ENCODE results near the gene PDZD8.
"Not testable (repeated sequence)": the region's sequence is repeated elsewhere in the genome, so short reads cannot be mapped to it uniquely, and the experiment has no call there.

PDZD8 gene

GRCh38 chr10:117254338-117254737 lies 120.9 kb downstream of the PDZD8 start:
- no peak for ATAC-seq
- no peak for DNase-seq

- ATAC-seq (no peak), DNase-seq (no peak)
Measured at GRCh38 chr10:117253908-117254307, 121.3 kb downstream of the PDZD8 start.

DNA sequence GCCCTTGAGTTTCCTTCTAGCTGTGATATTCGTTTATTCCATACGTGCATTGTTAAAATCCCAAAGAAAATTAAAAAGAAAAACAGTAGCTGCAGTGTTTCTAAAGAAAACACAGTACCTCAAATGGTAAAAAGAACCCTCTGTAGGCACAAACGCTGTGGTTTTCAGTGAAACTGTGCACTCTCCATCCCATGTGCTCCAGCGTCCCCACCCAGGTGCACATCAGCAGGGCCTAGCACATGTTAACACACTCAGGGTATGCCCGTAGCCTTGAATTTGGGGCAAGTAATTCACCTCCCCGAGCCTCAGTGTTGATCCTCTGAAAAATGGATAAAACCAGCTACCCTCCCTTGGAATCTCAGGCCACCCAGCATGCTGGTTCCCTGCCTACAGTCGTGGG lies 124.8 kb downstream of the PDZD8 start:
- ATAC-seq = no peak
- DNase-seq = no peak

DNA sequence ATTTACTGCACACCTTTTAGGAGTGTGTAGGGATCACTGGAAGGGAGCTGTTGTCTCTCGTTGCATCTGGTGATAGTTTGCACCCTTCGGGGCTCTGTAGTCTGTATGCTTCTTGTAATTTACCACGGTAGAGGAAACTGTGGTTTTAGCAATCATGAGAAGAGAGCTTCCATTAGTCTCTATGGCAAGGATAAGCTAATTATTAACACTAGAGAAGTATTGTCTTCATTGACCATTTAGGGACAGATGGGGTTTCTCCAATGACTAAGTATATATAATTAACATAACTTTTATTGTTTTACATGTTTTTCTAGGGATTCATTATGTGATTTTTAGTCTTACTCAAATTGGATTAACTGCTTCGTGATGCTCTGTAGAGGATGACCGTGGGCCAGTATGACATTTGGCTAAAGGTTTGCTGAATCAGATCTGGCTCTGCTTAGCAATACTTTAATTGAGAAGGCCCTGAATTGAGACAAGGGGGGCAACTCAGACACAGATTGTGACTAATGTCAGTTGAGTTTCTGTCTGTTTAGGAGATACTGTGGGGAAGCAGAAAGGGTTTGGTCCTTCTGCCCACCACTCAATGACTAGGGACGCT lies 125.6 kb downstream of the PDZD8 start:
- DNase-seq (no peak), ATAC-seq (peak; percentile 49)

DNA sequence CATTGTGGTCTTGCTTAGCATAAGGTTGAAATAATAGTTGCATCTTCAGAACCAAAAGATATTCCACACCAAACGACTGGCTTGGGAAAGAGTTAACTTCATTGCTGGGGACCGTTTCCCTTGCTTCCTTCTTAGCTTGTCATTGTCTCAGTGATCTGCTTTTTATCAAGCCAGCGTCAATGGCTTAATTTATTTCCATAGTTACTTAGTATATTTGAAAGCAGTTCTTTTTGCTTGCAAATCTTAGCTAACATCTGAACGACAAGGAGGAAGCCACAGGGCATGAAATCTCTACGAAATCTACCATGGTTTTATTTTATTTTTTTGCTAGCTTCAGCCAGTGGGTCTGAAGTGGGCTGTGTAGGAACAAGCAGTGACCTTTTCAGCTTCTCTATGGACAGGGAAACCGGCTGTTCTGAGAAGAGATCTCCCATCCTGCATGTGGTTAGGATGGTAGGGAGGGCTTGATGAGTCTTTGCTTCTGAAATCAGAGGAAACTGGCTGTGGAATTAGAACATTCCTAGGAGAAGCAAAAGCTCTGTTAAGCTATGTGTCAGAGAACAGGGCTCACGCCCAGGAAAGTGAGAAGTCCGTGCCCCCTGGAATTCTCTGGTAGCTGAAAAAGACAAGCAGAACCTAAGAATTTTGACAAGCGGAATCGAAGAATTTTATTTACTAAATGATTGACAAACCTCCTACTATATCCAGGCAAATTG lies 126.3 kb downstream of the PDZD8 start:
- no peak for ATAC-seq
- no peak for DNase-seq

DNA sequence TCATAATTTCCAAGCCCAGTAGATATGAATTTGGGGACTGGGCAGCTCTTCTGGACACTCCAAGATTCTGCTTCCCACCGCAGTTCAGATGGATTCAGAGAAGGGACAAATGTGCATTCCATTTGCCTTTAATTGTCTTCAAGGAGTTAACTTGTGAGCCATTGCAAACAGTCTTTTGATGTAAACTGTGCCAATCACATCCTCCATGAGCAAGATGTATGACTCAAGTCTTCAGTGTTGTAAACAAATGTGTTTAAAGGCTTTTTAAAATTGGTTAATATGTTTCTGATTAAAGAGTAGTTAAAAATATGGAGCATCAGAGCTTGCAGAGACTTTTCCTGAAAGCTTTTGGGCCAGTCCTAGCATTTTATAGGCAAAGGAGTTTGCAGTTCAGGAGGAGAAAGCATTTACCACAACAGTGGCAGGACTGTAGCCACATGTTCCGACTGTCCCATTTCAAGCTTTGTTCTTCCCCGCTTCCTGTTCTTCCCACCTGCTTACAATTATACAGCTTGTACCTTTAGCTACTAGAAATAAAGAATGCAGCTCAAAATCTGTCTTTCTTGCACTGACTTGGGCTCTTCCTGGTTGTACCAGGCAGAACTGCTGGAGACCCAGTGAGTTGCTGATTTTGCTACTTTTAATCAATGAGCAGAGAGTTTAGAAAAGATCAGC lies 128.1 kb downstream of the PDZD8 start:
- no peak for ATAC-seq
- no peak for DNase-seq

DNA sequence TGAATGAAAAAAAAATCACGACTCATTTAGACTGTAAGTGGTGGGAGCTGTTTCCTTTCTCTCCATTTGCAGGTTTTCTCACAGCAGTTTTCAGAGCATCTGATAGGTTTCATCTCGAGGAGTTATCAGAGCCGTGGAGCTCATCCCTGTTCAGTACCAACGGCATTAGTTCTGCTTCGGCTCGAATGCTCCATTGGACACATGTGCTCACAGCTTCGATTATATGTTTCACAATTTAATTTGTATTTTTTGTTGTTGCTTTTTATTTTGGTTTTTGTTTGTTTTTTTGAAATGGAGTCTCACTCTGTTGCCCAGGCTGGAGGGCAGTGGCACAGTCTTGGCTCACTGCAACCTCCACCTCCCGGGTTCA lies 132.8 kb downstream of the PDZD8 start:
- DNase-seq = no peak
- ATAC-seq = no peak

DNA sequence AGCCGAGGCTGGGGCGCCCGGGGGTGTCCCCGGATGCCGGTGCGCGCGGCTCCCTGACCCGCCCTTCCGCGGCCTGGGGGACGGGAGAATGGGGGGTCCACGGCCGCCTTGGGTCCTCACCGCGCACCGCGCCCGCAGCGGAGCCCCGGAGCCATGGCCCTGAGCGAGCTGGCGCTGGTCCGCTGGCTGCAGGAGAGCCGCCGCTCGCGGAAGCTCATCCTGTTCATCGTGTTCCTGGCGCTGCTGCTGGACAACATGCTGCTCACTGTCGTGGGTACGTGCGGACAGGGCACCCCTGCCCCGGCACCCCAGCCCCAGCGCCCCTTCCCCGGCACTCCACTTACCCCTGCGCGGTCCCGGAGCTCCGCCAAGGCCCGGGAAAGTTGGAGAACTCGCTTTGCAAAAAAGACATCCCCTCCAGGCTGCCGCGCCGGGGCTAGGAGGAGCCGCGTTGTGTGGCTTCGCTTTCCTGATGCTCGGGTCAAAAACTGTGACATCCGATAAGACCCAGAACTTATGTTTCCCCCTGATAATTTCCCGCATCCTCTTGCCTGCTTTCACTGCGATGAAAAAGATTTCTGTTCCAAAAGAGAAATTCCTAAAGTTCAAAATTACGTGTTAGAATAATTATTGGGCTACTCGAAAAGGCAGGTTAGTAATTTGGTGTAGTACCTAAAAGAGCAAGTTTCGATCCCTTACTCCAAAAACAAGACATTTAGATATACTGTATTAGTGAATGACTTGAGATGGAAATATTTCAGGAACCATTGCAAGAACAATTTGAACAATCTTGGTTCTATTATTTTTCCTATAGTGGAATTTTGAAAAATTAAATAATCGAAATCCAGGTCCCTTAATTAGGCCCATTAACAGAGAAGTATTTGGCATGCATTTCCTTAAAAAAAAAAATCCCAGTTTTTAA lies 133.4 kb downstream of the PDZD8 start:
- ATAC-seq (no peak), DNase-seq (no peak)

DNA sequence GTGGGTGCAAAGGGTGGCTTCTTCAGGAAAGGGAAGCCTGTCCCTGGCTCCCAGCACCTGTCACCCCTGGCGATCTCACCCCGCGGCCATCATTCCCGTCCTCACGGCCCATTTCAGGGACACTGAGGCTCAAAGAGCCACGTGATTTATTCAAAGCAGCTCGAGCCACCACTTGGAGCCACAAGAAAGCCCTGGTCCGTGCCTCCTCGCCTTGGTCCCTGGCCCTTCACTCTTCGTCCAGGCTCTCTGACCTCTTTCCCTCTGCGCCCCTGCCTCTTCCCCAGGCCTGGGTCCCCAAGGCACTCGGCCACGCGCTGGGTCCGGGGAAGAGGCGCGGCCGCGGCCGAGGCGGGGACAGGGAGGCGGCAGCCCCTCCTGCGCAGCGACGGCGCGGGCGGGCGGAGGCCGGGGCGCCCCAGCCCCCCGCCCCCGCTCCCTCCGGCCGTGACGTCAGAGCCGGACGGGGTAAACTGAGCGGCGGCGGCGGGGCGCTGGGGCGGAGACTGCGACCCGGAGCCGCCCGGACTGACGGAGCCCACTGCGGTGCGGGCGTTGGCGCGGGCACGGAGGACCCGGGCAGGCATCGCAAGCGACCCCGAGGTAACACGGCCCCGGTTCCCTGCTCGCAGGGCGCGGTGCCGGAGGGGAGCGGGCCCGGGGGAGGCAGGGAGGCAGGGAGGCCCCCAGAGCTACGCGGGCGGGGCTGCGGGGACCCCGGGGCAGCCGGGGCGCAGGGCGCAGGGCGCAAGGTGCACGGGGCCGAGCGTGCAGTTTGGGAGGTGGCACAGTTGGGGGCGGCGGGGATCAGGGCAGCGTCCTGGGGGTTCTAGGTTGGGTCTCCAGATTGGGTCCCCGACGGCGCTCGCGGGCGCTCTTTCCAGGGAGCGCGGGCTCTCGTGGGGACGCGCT lies 134.4 kb downstream of the PDZD8 start, which contains the start of gene SLC18A2:
SLC18A2 (plus strand) TSS at position 494 of the 909 bp plus-strand sequence. CDS start 580 bp downstream, outside the sequence.
- no peak for DNase-seq
- no peak for ATAC-seq

- DNase-seq (no peak), ATAC-seq (no peak)
Measured at GRCh38 chr10:117239721-117240620, 135.3 kb downstream of the PDZD8 start.

DNA sequence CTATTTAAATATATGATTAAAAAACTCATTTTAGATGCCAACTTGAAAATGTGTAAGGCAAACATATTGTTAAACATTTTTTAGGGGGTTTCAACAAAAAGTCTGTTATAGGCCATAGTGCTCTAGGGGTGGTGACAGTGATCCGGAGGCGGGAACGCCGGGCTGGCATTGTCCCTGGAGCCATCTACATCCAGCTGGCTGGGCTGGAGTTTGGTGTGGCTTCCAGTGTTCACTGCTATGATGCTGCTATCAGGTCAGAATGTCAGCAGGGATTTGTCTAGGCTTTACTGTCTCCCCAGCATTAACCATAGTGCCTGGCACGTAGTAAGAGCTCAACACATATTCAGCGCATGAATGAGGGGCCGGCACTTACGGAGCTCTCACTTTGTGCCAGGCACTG lies 136.2 kb downstream of the PDZD8 start:
- no peak for DNase-seq
- no peak for ATAC-seq

DNA sequence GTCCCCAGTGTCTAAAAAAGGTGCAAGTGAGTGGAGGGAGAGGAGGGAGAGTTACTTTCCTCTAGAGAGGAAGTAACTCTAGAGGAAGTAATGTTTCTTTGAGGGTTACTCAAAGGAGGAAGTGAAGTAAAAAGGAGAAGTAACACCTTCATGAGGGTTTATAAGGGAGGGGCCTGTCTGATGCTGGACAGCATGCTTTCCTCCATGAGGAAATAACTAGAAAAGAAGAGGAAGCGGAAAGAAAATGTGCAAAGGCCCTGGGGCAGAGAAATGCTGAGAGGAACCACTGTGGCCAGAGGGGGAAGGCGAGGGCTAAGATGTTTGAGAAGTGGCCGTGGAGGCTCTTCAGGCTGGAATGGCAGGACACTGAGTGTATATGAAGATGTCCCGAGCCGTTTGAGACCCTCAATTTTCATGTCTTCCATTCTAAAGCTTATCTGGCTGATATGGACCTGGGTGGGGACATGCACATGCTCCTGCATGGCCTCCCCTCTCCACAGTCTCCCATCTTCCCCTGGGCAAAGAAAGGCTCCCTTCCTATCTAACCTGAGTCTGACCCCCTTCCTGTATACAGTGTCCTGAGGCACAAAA lies 137.7 kb downstream of the PDZD8 start:
- DNase-seq = no peak
- no peak for ATAC-seq

GRCh38 chr10:117230107-117230506 lies 145.1 kb downstream of the PDZD8 start:
- DNase-seq, ATAC-seq: not testable (repeated sequence)

DNA sequence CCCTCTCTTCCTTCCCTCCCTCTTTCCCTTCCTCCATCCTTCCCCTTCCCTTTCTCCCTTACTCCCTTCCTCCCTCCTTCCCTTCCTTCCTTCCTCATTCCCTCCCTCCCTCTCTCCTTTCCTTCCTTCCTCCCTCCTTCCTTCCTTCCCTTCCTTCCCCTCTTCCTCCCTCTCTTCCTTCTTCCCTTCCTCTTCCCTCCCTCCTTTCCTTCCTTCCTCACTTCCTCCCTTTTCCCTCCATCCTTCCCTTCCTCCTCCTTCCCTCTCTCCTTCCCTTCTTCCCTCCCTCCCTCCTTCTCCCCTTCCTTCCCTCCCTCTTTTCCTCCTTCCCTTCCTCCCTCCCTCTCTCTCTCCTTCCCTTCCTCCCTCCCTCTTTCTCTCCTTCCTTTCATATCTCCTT lies 147.0 kb downstream of the PDZD8 start:
- no peak for DNase-seq
- ATAC-seq = no peak
